Osteoblast (primary cell): ENCODE data around the gene TPCN2. TPM values are rescaled to one million over a fixed set of nuclear protein-coding genes. Genes with fewer than 3 reads are reported as not detected.

Experiments
- DNase-seq: peaks from one replicate; pipeline ENCODE4 v3.0.0; 2011; ENCODE audit warnings: low spot score, mixed read lengths; ENCODE audit not compliant: insufficient read length; ENCODE audit errors: missing footprints
- H2AFZ ChIP-seq: 2 replicates; pipeline ENCODE4 v1.6.0; 2011; ENCODE audit warnings: mild to moderate bottlenecking, low read length
- H3K27ac ChIP-seq: 2 replicates; pipeline ENCODE4 v1.5.1; 2011; ENCODE audit warnings: mild to moderate bottlenecking, low read depth, low read length, moderate library complexity
- H3K27me3 ChIP-seq: 2 replicates; pipeline ENCODE4 v1.6.0; 2012; ENCODE audit warnings: mild to moderate bottlenecking, control low read depth, inconsistent platforms, low read length, moderate library complexity; ENCODE audit not compliant: insufficient read depth
- H3K36me3 ChIP-seq: 2 replicates; pipeline ENCODE4 v1.5.1; 2011; ENCODE audit warnings: mild to moderate bottlenecking, low read length, control low read depth, moderate library complexity; ENCODE audit not compliant: insufficient read depth
- H3K4me1 ChIP-seq: 2 replicates; pipeline ENCODE4 v1.5.1; 2011; ENCODE audit warnings: mild to moderate bottlenecking, low read length, control low read depth, moderate library complexity; ENCODE audit not compliant: insufficient read depth
- H3K4me2 ChIP-seq: 2 replicates; pipeline ENCODE4 v1.6.0; 2011; ENCODE audit warnings: mild to moderate bottlenecking, low read length; ENCODE audit not compliant: insufficient read depth
- H3K4me3 ChIP-seq: fragments of 200-600 bp; sonication (generic); 3 replicates; pipeline ENCODE4 v1.5.1; 2012; ENCODE audit warnings: mild to moderate bottlenecking, low read length, inconsistent platforms; ENCODE audit not compliant: insufficient read depth
- H3K79me2 ChIP-seq: 2 replicates; pipeline ENCODE4 v1.6.0; 2012; ENCODE audit warnings: mild to moderate bottlenecking, low read length, control low read depth, inconsistent platforms; ENCODE audit not compliant: insufficient read depth
- H3K9me3 ChIP-seq: 2 replicates; pipeline ENCODE4 v1.5.1; 2011; ENCODE audit warnings: low read depth, low read length, control low read depth
- H4K20me1 ChIP-seq: 2 replicates; pipeline ENCODE4 v1.6.0; 2012; ENCODE audit warnings: mild to moderate bottlenecking, low read length, control low read depth; ENCODE audit not compliant: insufficient read depth
- CTCF ChIP-seq: IDR thresholded peaks from 2 replicates; pipeline ENCODE4 v1.5.1; 2011; ENCODE audit warnings: mild to moderate bottlenecking, low read depth, low read length, moderate library complexity; ENCODE audit errors: extremely low read depth
- total RNA-seq: library from RNA; depleted of rRNA; stranded (reverse); fragments of >200 nt; gene quantifications from 2 replicates; pipeline ENCODE4 v1.2.3, GENCODE V29; 2012

The TPCN2 gene
- total RNA-seq, 1 donor, result 14.1 TPM

GRCh38 chr11:69055598-69056516 is 7.1 kb downstream of the TPCN2 start:
- Histone ChIP-seq H3K9me3 (no peaks in the 10 kb centered on the region), H4K20me1 (peaks cover 37% of the 10 kb centered on the region), H2AFZ (no peak overlapping the region), H3K4me2 (no peak overlapping the region), H3K4me1 (no peaks in the 10 kb centered on the region), H3K79me2 (peaks cover 51% of the 10 kb centered on the region), H3K36me3 (peaks cover 8% of the 10 kb centered on the region), H3K4me3 (no peak overlapping the region), H3K27me3 (no peaks in the 10 kb centered on the region), H3K27ac (no peak overlapping the region)
- peak; percentile 87 for DNase-seq
- no peak for TF ChIP-seq CTCF

GRCh38 chr11:69057236-69057635 is 8.5 kb downstream of the TPCN2 start:
- Histone ChIP-seq H3K27me3 (no peaks in the 10 kb centered on the region), H2AFZ (no peak overlapping the region), H3K79me2 (peaks cover 37% of the 10 kb centered on the region), H3K4me2 (no peak overlapping the region), H3K9me3 (no peaks in the 10 kb centered on the region), H3K36me3 (peaks cover 8% of the 10 kb centered on the region), H4K20me1 (peaks cover 30% of the 10 kb centered on the region), H3K27ac (no peak overlapping the region), H3K4me1 (no peaks in the 10 kb centered on the region), H3K4me3 (no peak overlapping the region)
- DNase-seq, result peak; percentile 69
- TF ChIP-seq CTCF, result no peak

- Histone ChIP-seq H2AFZ (no peak overlapping the region), H3K4me2 (no peak overlapping the region), H3K27me3 (no peaks in the 10 kb centered on the region), H3K79me2 (peaks cover 31% of the 10 kb centered on the region), H3K36me3 (peaks cover 8% of the 10 kb centered on the region), H3K4me3 (no peak overlapping the region), H4K20me1 (peaks cover 30% of the 10 kb centered on the region), H3K27ac (no peak overlapping the region), H3K4me1 (no peaks in the 10 kb centered on the region), H3K9me3 (no peaks in the 10 kb centered on the region)
- TF ChIP-seq CTCF, result no peak
- DNase-seq, result peak; percentile 77
Measured at GRCh38 chr11:69057801-69058200, 9.1 kb downstream of the TPCN2 start.

- H4K20me1 ChIP-seq, result peaks cover 28% of the 10 kb centered on the region
- no peaks in the 10 kb centered on the region for H3K4me1 ChIP-seq
- peaks cover 8% of the 10 kb centered on the region for H3K36me3 ChIP-seq
Measured at GRCh38 chr11:69058511-69059270, 10.0 kb downstream of the TPCN2 start.

More at GRCh38 chr11:69058511-69059270, 10.0 kb downstream of the TPCN2 start:
- no peaks in the 10 kb centered on the region for H3K27me3 ChIP-seq
- H3K9me3 ChIP-seq, result no peaks in the 10 kb centered on the region
- no peak overlapping the region for H3K27ac ChIP-seq
- no peak overlapping the region for H3K4me3 ChIP-seq
- peaks cover 23% of the 10 kb centered on the region for H3K79me2 ChIP-seq
- H2AFZ ChIP-seq, result no peak overlapping the region
- H3K4me2 ChIP-seq, result no peak overlapping the region
- peak; percentile 78 for DNase-seq
- no peak for TF ChIP-seq CTCF
